H9 (cell line): ENCODE measurements around the gene HPF1. TPM values are rescaled to one million over a fixed set of nuclear protein-coding genes. Genes with fewer than 3 reads are reported as not detected.
"Not testable (repeated sequence)": the region's sequence is repeated elsewhere in the genome, so short reads cannot be mapped to it uniquely, and the experiment has no call there.

ENCODE experiments used
- DNase-seq: peaks from one replicate; pipeline ENCODE4 v3.0.0-alpha.2; 2017
- H2AFZ ChIP-seq: one replicate; pipeline ENCODE4 v1.6.1; 2013; ENCODE audit warnings: mild to moderate bottlenecking, low read length, control low read depth, moderate library complexity
- H2AK5ac ChIP-seq: 2 replicates; pipeline ENCODE4 v1.6.1; 2013; ENCODE audit warnings: low read length, control low read depth, mixed read lengths; ENCODE audit not compliant: insufficient read length
- H2BK120ac ChIP-seq: one replicate; pipeline ENCODE4 v1.6.1; 2013; ENCODE audit warnings: low read depth, mild to moderate bottlenecking, low read length, control low read depth, inconsistent platforms; ENCODE audit not compliant: poor library complexity, severe bottlenecking
- H2BK12ac ChIP-seq: 2 replicates; pipeline ENCODE4 v1.6.1; 2013; ENCODE audit warnings: low read length, control low read depth, mixed read lengths, low read depth; ENCODE audit not compliant: insufficient read length
- H2BK15ac ChIP-seq: 2 replicates; pipeline ENCODE4 v1.6.1; 2013; ENCODE audit warnings: low read depth, low read length, control low read depth
- H2BK20ac ChIP-seq: one replicate; pipeline ENCODE4 v1.6.1; 2013; ENCODE audit warnings: low read depth, mild to moderate bottlenecking, low read length, control low read depth, inconsistent platforms; ENCODE audit not compliant: poor library complexity, severe bottlenecking
- H2BK5ac ChIP-seq: 2 replicates; pipeline ENCODE4 v1.6.1; 2013; ENCODE audit warnings: low read length, control low read depth, mixed read lengths; ENCODE audit not compliant: insufficient read length
- H3K14ac ChIP-seq: 2 replicates; pipeline ENCODE4 v1.6.1; 2013; ENCODE audit warnings: low read length, control low read depth; ENCODE audit not compliant: insufficient read depth
- H3K18ac ChIP-seq: 2 replicates; pipeline ENCODE4 v1.6.1; 2013; ENCODE audit warnings: low read depth, mild to moderate bottlenecking, mixed read lengths, low read length, control low read depth; ENCODE audit not compliant: insufficient read length
- H3K23ac ChIP-seq: 2 replicates; pipeline ENCODE4 v1.6.1; 2013; ENCODE audit warnings: low read length, control low read depth, mixed read lengths, low read depth; ENCODE audit not compliant: insufficient read length
- H3K23me2 ChIP-seq: 2 replicates; pipeline ENCODE4 v1.6.1; 2013; ENCODE audit warnings: low read depth, mild to moderate bottlenecking, mixed read lengths, low read length, control low read depth; ENCODE audit not compliant: insufficient read length, poor library complexity, severe bottlenecking
- H3K27ac ChIP-seq: 2 replicates; pipeline ENCODE4 v1.5.1; 2013; ENCODE audit warnings: low read length, control low read depth, mixed read lengths, low read depth; ENCODE audit not compliant: insufficient read length
- H3K27me3 ChIP-seq: 2 replicates; pipeline ENCODE4 v1.6.1; 2013; ENCODE audit warnings: low read length, control low read depth, inconsistent platforms; ENCODE audit not compliant: insufficient read depth
- H3K4ac ChIP-seq: 2 replicates; pipeline ENCODE4 v1.6.1; 2013; ENCODE audit warnings: low read depth, mild to moderate bottlenecking, control low read depth, inconsistent platforms, low read length, moderate library complexity
- H3K4me1 ChIP-seq: 2 replicates; pipeline ENCODE4 v1.6.1; 2013; ENCODE audit warnings: low read length, control low read depth, inconsistent platforms; ENCODE audit not compliant: insufficient read depth
- H3K4me2 ChIP-seq: 2 replicates; pipeline ENCODE4 v1.6.1; 2013; ENCODE audit warnings: low read length, control low read depth, mixed read lengths; ENCODE audit not compliant: insufficient read length, insufficient read depth
- H3K56ac ChIP-seq: 2 replicates; pipeline ENCODE4 v1.6.1; 2013; ENCODE audit warnings: low read depth, mild to moderate bottlenecking, mixed read lengths, low read length, control low read depth; ENCODE audit not compliant: insufficient read length
- H3K79me1 ChIP-seq: 2 replicates; pipeline ENCODE4 v1.6.1; 2013; ENCODE audit warnings: low read depth, mild to moderate bottlenecking, moderate library complexity, low read length, control low read depth, inconsistent platforms; ENCODE audit not compliant: insufficient read depth, poor library complexity, severe bottlenecking
- H3K79me2 ChIP-seq: 2 replicates; pipeline ENCODE4 v1.6.1; 2013; ENCODE audit warnings: low read length, control low read depth, inconsistent platforms; ENCODE audit not compliant: insufficient read depth
- H3K9ac ChIP-seq: 2 replicates; pipeline ENCODE4 v1.6.1; 2013; ENCODE audit warnings: low read length, control low read depth, mixed read lengths; ENCODE audit not compliant: insufficient read length; ENCODE audit errors: extremely low read depth
- H3K9me3 ChIP-seq: one replicate; pipeline ENCODE4 v1.6.1; 2013; ENCODE audit warnings: low read depth, low read length, inconsistent platforms; ENCODE audit not compliant: control insufficient read depth
- H3T11ph ChIP-seq: one replicate; pipeline ENCODE4 v1.6.1; 2013; ENCODE audit warnings: mild to moderate bottlenecking, low read length, control low read depth, inconsistent platforms
- H4K20me1 ChIP-seq: one replicate; pipeline ENCODE4 v1.6.1; 2013; ENCODE audit not compliant: control insufficient read depth, insufficient read length, insufficient read depth
- H4K5ac ChIP-seq: 2 replicates; pipeline ENCODE4 v1.6.1; 2013; ENCODE audit warnings: low read depth, mild to moderate bottlenecking, mixed read lengths, low read length, control low read depth; ENCODE audit not compliant: insufficient read length
- H4K8ac ChIP-seq: replicated peaks from 2 replicates; pipeline ENCODE4 v1.6.1; 2013; ENCODE audit warnings: low read length, control low read depth, mixed read lengths, low read depth; ENCODE audit not compliant: insufficient read length
- H4K91ac ChIP-seq: 2 replicates; pipeline ENCODE4 v1.6.1; 2013; ENCODE audit warnings: low read depth, mild to moderate bottlenecking, moderate library complexity, mixed read lengths, low read length, control low read depth; ENCODE audit not compliant: insufficient read length
- H3K27ac Mint-ChIP-seq, 3 experiments: 2 replicates in 2 of 3; 3 replicates in 1 of 3; pipeline ENCODE4 v1.8.0; 2020 to 2021; ENCODE audit warnings: mixed read lengths in 3 of 3, mild to moderate bottlenecking in 1 of 3, moderate library complexity in 1 of 3
- H3K27me3 Mint-ChIP-seq: 2 replicates; pipeline ENCODE4 v1.8.0; 2021; ENCODE audit warnings: low read depth, mild to moderate bottlenecking, moderate library complexity, mixed read lengths
- H3K36me3 Mint-ChIP-seq, 3 experiments: 2 replicates in 2 of 3; 3 replicates in 1 of 3; pipeline ENCODE4 v1.8.0; 2020 to 2021; ENCODE audit warnings: low read depth in 3 of 3, mixed read lengths in 3 of 3; ENCODE audit not compliant: insufficient read depth in 1 of 3
- H3K4me1 Mint-ChIP-seq, 2 experiments: 2 replicates each; pipeline ENCODE4 v1.8.0; 2020; ENCODE audit warnings: mixed read lengths in 2 of 2
- H3K4me3 Mint-ChIP-seq, 2 experiments: 2 replicates in 1 of 2; 3 replicates in 1 of 2; pipeline ENCODE4 v1.8.0; 2020 to 2021; ENCODE audit warnings: mild to moderate bottlenecking in 2 of 2, mixed read lengths in 2 of 2, moderate library complexity in 1 of 2
- H3K9me3 Mint-ChIP-seq, 2 experiments: 2 replicates in 1 of 2; 3 replicates in 1 of 2; pipeline ENCODE4 v1.8.0; 2020; ENCODE audit warnings: mild to moderate bottlenecking in 2 of 2, mixed read lengths in 2 of 2, moderate library complexity in 1 of 2
- CTCF ChIP-seq: fragments of 200-600 bp; sonication (generic); conservative IDR thresholded peaks from 3 replicates; pipeline ENCODE4 v1.8.0; 2021; ENCODE audit warnings: antibody characterized with exemption, mild to moderate bottlenecking
- WGBS: extraction: QIAGEN DNeasy Blood & Tissue Kit; methylation state at CpG from one replicate; pipeline ENCODE4 v1.1.7; 2013; ENCODE audit warnings: missing lambda C conversion rate, low lambda C conversion rate, mixed read lengths; ENCODE audit not compliant: insufficient read length; ENCODE audit errors: extremely low coverage; 5-methylcytosine and 5-hydroxymethylcytosine counted together
- total RNA-seq: library from RNA; stranded (reverse); gene quantifications from 2 replicates; pipeline ENCODE4 v1.2.1, GENCODE V29; 2021

The HPF1 gene
- total RNA-seq, 1 experiment from 2014 or later = 32.1 TPM

GRCh38 chr4:169741569-169741968 is 16.2 kb downstream of the HPF1 start:
- H3K36me3 Mint-ChIP-seq = peaks cover 0 to 28% (median 9%) of the 10 kb centered on the region in 3 experiments; a peak in 5 of 7 replicates
- Histone ChIP-seq H3K18ac (no peak overlapping the region), H3K23me2 (no peaks in the 10 kb centered on the region), H3K27me3 (no peaks in the 10 kb centered on the region), H3K23ac (no peak overlapping the region), H2BK15ac (no peak overlapping the region), H2BK120ac (no peak overlapping the region), H2BK12ac (no peak overlapping the region), H3K9ac (no peak overlapping the region), H2BK20ac (no peak overlapping the region), H3K27ac (no peak overlapping the region), H3K79me1 (no peaks in the 10 kb centered on the region), H3K79me2 (no peaks in the 10 kb centered on the region), H3K14ac (no peak overlapping the region), H2BK5ac (no peak overlapping the region), H3K9me3 (no peaks in the 10 kb centered on the region), H4K91ac (no peak overlapping the region), H3K56ac (no peak overlapping the region), H4K5ac (no peak overlapping the region), H3T11ph (no peak overlapping the region), H2AK5ac (no peak overlapping the region), H4K8ac (no peak overlapping the region), H4K20me1 (no peaks in the 10 kb centered on the region), H2AFZ (no peak overlapping the region), H3K4ac (no peak overlapping the region), H3K4me1 (no peaks in the 10 kb centered on the region), H3K4me2 (no peak overlapping the region)
- H3K27ac Mint-ChIP-seq = no peak overlapping the region
- H3K4me3 Mint-ChIP-seq = no peak overlapping the region
- H3K4me1 Mint-ChIP-seq = no peaks in the 10 kb centered on the region
- no peaks in the 10 kb centered on the region for H3K9me3 Mint-ChIP-seq
- H3K27me3 Mint-ChIP-seq = no peaks in the 10 kb centered on the region
- no peak for DNase-seq
- no CpG with 5 or more reads among the region's 2 CpGs for WGBS
- no peak for TF ChIP-seq CTCF

GRCh38 chr4:169738604-169739003 is 19.1 kb downstream of the HPF1 start:
- H4K8ac ChIP-seq, DNase-seq, H4K20me1 ChIP-seq, H3K4me2 ChIP-seq, H4K91ac ChIP-seq, H3K4ac ChIP-seq, H3K9ac ChIP-seq, H3K23ac ChIP-seq, H3K9me3 ChIP-seq, H2BK5ac ChIP-seq, H2BK15ac ChIP-seq, H3K4me1 Mint-ChIP-seq, H3T11ph ChIP-seq, H2BK20ac ChIP-seq, H3K79me1 ChIP-seq, H3K23me2 ChIP-seq, H3K9me3 Mint-ChIP-seq, H3K56ac ChIP-seq, H3K27me3 ChIP-seq, H3K14ac ChIP-seq, H2AFZ ChIP-seq, H2BK12ac ChIP-seq, H3K27me3 Mint-ChIP-seq, H3K4me3 Mint-ChIP-seq, H4K5ac ChIP-seq, H3K27ac Mint-ChIP-seq, H3K79me2 ChIP-seq, H3K27ac ChIP-seq, H3K4me1 ChIP-seq, H3K18ac ChIP-seq, H2BK120ac ChIP-seq, H2AK5ac ChIP-seq: not testable (repeated sequence)
- H3K36me3 Mint-ChIP-seq = peaks cover 0 to 29% (median 15%) of the 10 kb centered on the region in 3 experiments; a peak in 5 of 7 replicates
